HepG2 (cell line): ENCODE measurements around the gene TBCCD1. TPM values are rescaled to one million over a fixed set of nuclear protein-coding genes. Genes with fewer than 3 reads are reported as not detected.

Experiments
- ATAC-seq: fragments of 200-7000 bp; cut with Tn5 transposase; 3 replicates; pipeline ENCODE4 v1.9.1; 2020; ENCODE audit warnings: mild to moderate bottlenecking, moderate library complexity
- BruUV-seq: library from RNA; stranded (reverse); fragments of 400-500 nt; replicated peaks from 2 replicates; lab custom pipeline; 2021; lab: Mats Ljungman, UMichigan
- CTCF ChIA-PET: fragments of 300-600 bp; formaldehyde crosslinking; extraction: SDS; loops from one replicate; lab custom pipeline; 2021; ENCODE audit warnings: low total read pairs, inconsistent platforms, low intra/inter-chr PET ratio; lab: Yijun Ruan, JAX
- POLR2A ChIA-PET: fragments of 350-600 bp; sonication (Branson Sonifier 250); formaldehyde crosslinking; loops from one replicate; lab custom pipeline; 2020; ENCODE audit warnings: antibody characterized with exemption, inconsistent platforms; lab: Yijun Ruan, JAX
- DNase-seq: peaks from one replicate; pipeline ENCODE4 v3.0.0-alpha.2; 2015; ENCODE audit warnings: low spot score
- FAIRE-seq: peaks from 3 replicates; lab custom pipeline; 2011; peaks lifted over from hg19 to GRCh38; lab: Jason Lieb, UNC
- H2AFZ ChIP-seq: one replicate; pipeline ENCODE4 v1.6.1; 2011; ENCODE audit warnings: low read length, inconsistent platforms
- H3K27ac ChIP-seq: fragments of 300-600 bp; 3 replicates; pipeline ENCODE4 v1.8.0; 2011; ENCODE audit warnings: mixed run types, mild to moderate bottlenecking, mixed read lengths, low read length, inconsistent platforms; ENCODE audit not compliant: insufficient read depth; ENCODE audit errors: extremely low read length
- H3K27me3 ChIP-seq, 2 experiments: fragments of 200-600 bp in 1 of 2; 2 replicates in 1 of 2; 3 replicates in 1 of 2; pipeline versions ENCODE4 v1.6.0 to v1.8.0; 2011; ENCODE audit warnings: low read length in 2 of 2, mild to moderate bottlenecking in 2 of 2, moderate library complexity in 2 of 2, inconsistent platforms in 1 of 2; ENCODE audit not compliant: insufficient read depth in 2 of 2, control insufficient read depth in 1 of 2
- H3K36me3 ChIP-seq, 2 experiments: fragments of 200-600 bp in 1 of 2; replicated peaks in 1 of 2; 2 replicates in 1 of 2; 3 replicates in 1 of 2; pipeline versions ENCODE4 v1.5.1 to v1.8.0; 2011; ENCODE audit warnings: low read length in 2 of 2, inconsistent platforms in 1 of 2; ENCODE audit not compliant: insufficient read depth in 2 of 2, control insufficient read depth in 1 of 2
- H3K4me1 ChIP-seq: 2 replicates; pipeline ENCODE4 v1.5.1; 2012; ENCODE audit warnings: low read length, inconsistent platforms; ENCODE audit not compliant: insufficient read depth
- H3K4me2 ChIP-seq: 2 replicates; pipeline ENCODE4 v1.6.0; 2011; ENCODE audit warnings: low read depth, low read length, inconsistent platforms
- H3K4me3 ChIP-seq, 3 experiments: fragments of 200-600 bp in 1 of 3; sonication (generic), shearing (Covaris generic) in 1 of 3; replicated peaks in 1 of 3; 2 replicates each; pipeline ENCODE4 v1.5.1; 2011 to 2016; ENCODE audit warnings: low read length in 3 of 3, inconsistent platforms in 2 of 3, low read depth in 2 of 3, mild to moderate bottlenecking in 2 of 3, control low read depth in 1 of 3, mixed read lengths in 1 of 3; ENCODE audit not compliant: insufficient read depth in 1 of 3
- H3K79me2 ChIP-seq: one replicate; pipeline ENCODE4 v1.6.1; 2011; ENCODE audit warnings: low read length, inconsistent platforms; ENCODE audit not compliant: insufficient read depth
- H3K9ac ChIP-seq: 2 replicates; pipeline ENCODE4 v1.6.0; 2011; ENCODE audit warnings: mild to moderate bottlenecking, low read depth, low read length, inconsistent platforms; ENCODE audit not compliant: insufficient read depth
- H3K9me3 ChIP-seq: 2 replicates; pipeline ENCODE4 v1.5.1; 2012; ENCODE audit warnings: mild to moderate bottlenecking, low read length
- H4K20me1 ChIP-seq: 2 replicates; pipeline ENCODE4 v1.6.0; 2011; ENCODE audit warnings: inconsistent platforms, mild to moderate bottlenecking, low read length, moderate library complexity; ENCODE audit not compliant: insufficient read depth
- EED ChIP-seq: sonication (generic); formaldehyde crosslinking; IDR thresholded peaks from 2 replicates; pipeline ENCODE4 v1.5.0; 2020; ENCODE audit warnings: mild to moderate bottlenecking, missing genetic modification reagents
- ELF1 ChIP-seq: sonication (generic); formaldehyde crosslinking; IDR thresholded peaks from 2 replicates; pipeline ENCODE4 v1.4.0; 2020; ENCODE audit warnings: missing genetic modification reagents
- HNF4G ChIP-seq, 2 experiments: sonication (generic) in 1 of 2; formaldehyde crosslinking in 1 of 2; IDR thresholded peaks; 2 replicates each; pipeline versions ENCODE4 v1.4.0 to v1.6.1; 2011 to 2020; ENCODE audit warnings: borderline replicate concordance in 2 of 2, low read depth in 2 of 2, mild to moderate bottlenecking in 2 of 2, low read length in 1 of 2, missing genetic modification reagents in 1 of 2, moderate library complexity in 1 of 2
- PCBP2 ChIP-seq: fragments of 200-400 bp; formaldehyde crosslinking; optimal IDR thresholded peaks from 2 replicates; pipeline ENCODE3; 2018; ENCODE audit warnings: low read length, low read depth; ENCODE audit not compliant: poor library complexity, severe bottlenecking
- RBFOX2 ChIP-seq: fragments of 200-400 bp; formaldehyde crosslinking; IDR thresholded peaks from 2 replicates; pipeline ENCODE4 v1.6.1; 2017; ENCODE audit warnings: low read depth, mild to moderate bottlenecking, low read length
- RORA ChIP-seq: sonication (generic); formaldehyde crosslinking; IDR thresholded peaks from 2 replicates; pipeline ENCODE4 v1.5.0; 2020; ENCODE audit warnings: mild to moderate bottlenecking, missing genetic modification reagents, moderate library complexity
- ZBTB3 ChIP-seq: sonication (generic); formaldehyde crosslinking; IDR thresholded peaks from 2 replicates; pipeline ENCODE4 v1.4.0; 2020; ENCODE audit warnings: low read depth, mild to moderate bottlenecking, moderate library complexity, missing genetic modification reagents, borderline replicate concordance
- ZFP36 ChIP-seq: fragments of 150-350 bp; IDR thresholded peaks from 2 replicates; pipeline ENCODE4 v1.6.1; 2018; ENCODE audit warnings: borderline replicate concordance, low read length, low read depth; ENCODE audit not compliant: partially characterized antibody
- ZNF207 ChIP-seq: fragments of 450-650 bp; IDR thresholded peaks from 2 replicates; pipeline ENCODE4 v1.6.1; 2016; ENCODE audit warnings: antibody characterized with exemption, borderline replicate concordance
- WGBS: methylation state at CpG from one replicate; pipeline ENCODE4 v1.1.6; 2017; ENCODE audit warnings: low lambda C conversion rate; 5-methylcytosine and 5-hydroxymethylcytosine counted together
- in situ Hi-C: cut with HindIII; loops from 2 replicates; pipeline ENCODE4 v1.10.0; 2017; ENCODE audit warnings: low pct_unique_long_range_greater_than_20kb; ENCODE audit not compliant: extremely low pct_ligation_motif_present
- intact Hi-C: fragments of 100-400 bp; cut with micrococcal nuclease; formaldehyde crosslinking; loops from one replicate; pipeline ENCODE4 v1.10.0; 2022; ENCODE audit not compliant: unreplicated experiment
- polyA plus RNA-seq, 8 experiments: library from polyadenylated mRNA; depleted of rRNA in 3 of 8; stranded (reverse) in 7 of 8; unstranded in 1 of 8; fragments of >200 nt; fragmentation: Illumina TruSeq in 4 of 8; extraction: Trizol in 4 of 8; gene quantifications; 2 replicates each; pipeline versions ENCODE4 v1.2.1 to v1.2.3, GENCODE V29; 2011 to 2016; ENCODE audit warnings: low read depth in 4 of 8, missing spikeins in 1 of 8, mixed read lengths in 1 of 8; ENCODE audit not compliant: insufficient read depth in 1 of 8
- total RNA-seq, 5 experiments: library from RNA; depleted of rRNA; stranded (reverse); fragments of >200 nt; fragmentation: Illumina TruSeq; extraction: Trizol; gene quantifications; 2 replicates each; pipeline ENCODE4 v1.2.3, GENCODE V29; 2016; ENCODE audit warnings: low read depth in 1 of 5
- TF ChIP-seq, protein P1 (sequence below): sonication (generic); formaldehyde crosslinking; conservative IDR thresholded peaks from 2 replicates; pipeline ENCODE4 v1.4.0; 2020; ENCODE audit warnings: missing genetic modification reagents
- TF ChIP-seq, protein P2 (sequence below): sonication (generic); formaldehyde crosslinking; IDR thresholded peaks from 2 replicates; pipeline ENCODE4 v1.5.1; 2020; ENCODE audit warnings: mild to moderate bottlenecking, moderate library complexity, missing genetic modification reagents
- TF ChIP-seq, protein P3 (sequence below): IDR thresholded peaks from 2 replicates; pipeline ENCODE4 v1.6.1; 2018; ENCODE audit warnings: missing genetic modification reagents, mild to moderate bottlenecking, missing compliant biosample characterization
- TF ChIP-seq, protein P4 (sequence below): sonication (generic); formaldehyde crosslinking; IDR thresholded peaks from 2 replicates; pipeline ENCODE4 v1.5.0; 2020; ENCODE audit warnings: missing genetic modification reagents, mild to moderate bottlenecking, borderline replicate concordance

Gene TBCCD1
- total and polyA plus RNA-seq, 2 of the 13 experiments (the other 11 are each of a cell fraction or from before 2014, with no cell fraction given), result 13.6 to 16.2 TPM

DNA sequence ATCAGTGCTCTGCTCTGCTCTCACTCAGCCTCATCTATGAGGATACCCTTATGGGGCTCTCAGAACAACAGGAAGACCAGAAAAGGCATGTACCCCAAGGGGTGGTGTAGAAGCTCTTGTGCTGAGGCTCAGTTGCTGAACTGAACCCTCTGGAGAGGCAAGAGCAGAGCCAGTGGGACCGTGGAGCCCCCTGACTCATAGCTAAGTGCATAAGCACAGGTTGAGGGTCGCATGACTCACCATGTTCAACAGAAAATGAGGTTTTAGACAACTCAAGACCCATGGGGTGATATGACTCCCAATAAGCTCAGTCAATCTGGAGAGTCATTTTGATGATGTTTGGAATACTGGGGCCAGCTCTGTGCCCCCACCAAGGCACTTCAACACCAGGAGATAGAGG is 60.3 kb downstream of the TBCCD1 start:
- CTCF ChIA-PET, result no interaction called here
- POLR2A ChIA-PET, result no interaction called here
- Histone ChIP-seq H3K27me3 (peaks cover 1 to 10% of the 10 kb centered on the region in 2 experiments; a peak in 3 of 5 replicates), H4K20me1 (no peaks in the 10 kb centered on the region), H3K36me3 (no peaks in the 10 kb centered on the region), H2AFZ (no peak overlapping the region), H3K79me2 (no peaks in the 10 kb centered on the region), H3K9me3 (no peaks in the 10 kb centered on the region), H3K9ac (no peak overlapping the region), H3K4me3 (no peak overlapping the region), H3K4me1 (peaks cover 3% of the 10 kb centered on the region), H3K4me2 (no peak overlapping the region), H3K27ac (no peak overlapping the region)
- in situ Hi-C loops, result no loop called here
- intact Hi-C loops, result no loop called here
- ATAC-seq (no peak), DNase-seq (no peak), FAIRE-seq (no peak)
- TF ChIP-seq, protein P1, sequence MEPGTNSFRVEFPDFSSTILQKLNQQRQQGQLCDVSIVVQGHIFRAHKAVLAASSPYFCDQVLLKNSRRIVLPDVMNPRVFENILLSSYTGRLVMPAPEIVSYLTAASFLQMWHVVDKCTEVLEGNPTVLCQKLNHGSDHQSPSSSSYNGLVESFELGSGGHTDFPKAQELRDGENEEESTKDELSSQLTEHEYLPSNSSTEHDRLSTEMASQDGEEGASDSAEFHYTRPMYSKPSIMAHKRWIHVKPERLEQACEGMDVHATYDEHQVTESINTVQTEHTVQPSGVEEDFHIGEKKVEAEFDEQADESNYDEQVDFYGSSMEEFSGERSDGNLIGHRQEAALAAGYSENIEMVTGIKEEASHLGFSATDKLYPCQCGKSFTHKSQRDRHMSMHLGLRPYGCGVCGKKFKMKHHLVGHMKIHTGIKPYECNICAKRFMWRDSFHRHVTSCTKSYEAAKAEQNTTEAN, result no peak
- TF ChIP-seq, protein P2, sequence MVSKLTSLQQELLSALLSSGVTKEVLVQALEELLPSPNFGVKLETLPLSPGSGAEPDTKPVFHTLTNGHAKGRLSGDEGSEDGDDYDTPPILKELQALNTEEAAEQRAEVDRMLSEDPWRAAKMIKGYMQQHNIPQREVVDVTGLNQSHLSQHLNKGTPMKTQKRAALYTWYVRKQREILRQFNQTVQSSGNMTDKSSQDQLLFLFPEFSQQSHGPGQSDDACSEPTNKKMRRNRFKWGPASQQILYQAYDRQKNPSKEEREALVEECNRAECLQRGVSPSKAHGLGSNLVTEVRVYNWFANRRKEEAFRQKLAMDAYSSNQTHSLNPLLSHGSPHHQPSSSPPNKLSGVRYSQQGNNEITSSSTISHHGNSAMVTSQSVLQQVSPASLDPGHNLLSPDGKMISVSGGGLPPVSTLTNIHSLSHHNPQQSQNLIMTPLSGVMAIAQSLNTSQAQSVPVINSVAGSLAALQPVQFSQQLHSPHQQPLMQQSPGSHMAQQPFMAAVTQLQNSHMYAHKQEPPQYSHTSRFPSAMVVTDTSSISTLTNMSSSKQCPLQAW, result no peak
- no peak for TF ChIP-seq PCBP2
- no TSS peak for BruUV-seq
- 0% methylated on average over 2 of the region's 2 CpGs for WGBS

DNA sequence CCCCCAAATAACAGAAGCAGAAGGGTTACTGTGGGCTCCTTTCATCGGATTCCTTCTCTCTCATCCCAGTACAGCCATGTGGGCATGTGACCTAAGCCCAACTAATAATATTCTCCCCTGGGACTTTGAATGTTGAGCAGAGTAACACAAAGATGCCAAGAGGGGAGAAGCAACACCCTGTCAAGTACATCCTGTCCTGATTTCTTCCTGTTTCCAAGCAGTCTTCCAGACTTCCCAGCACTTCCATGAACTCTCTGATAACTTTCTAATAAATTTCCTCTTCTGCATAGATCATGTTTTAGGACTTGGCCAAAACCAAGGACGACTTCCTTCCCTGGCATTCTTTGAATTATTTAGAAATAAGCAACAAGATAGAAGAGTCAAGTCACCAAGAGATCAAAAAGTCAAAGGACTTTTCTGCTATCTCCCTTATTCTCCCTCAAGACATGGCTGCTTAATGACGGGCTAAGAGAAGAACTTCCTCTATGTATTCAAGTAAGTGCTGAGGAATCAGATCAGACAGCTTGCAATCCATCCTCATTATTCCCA is 60.9 kb downstream of the TBCCD1 start:
- ChIA-PET CTCF (no interaction called here), POLR2A (no interaction called here)
- no peak overlapping the region for H2AFZ ChIP-seq
- no peak overlapping the region for H3K4me3 ChIP-seq
- H3K4me2 ChIP-seq, result no peak overlapping the region
- no peaks in the 10 kb centered on the region for H3K4me1 ChIP-seq
- DNase-seq, result no peak
- intact Hi-C loops (no loop called here), in situ Hi-C loops (no loop called here)
- no peaks in the 10 kb centered on the region for H4K20me1 ChIP-seq
- peaks cover 1 to 10% of the 10 kb centered on the region in 2 experiments; a peak in 3 of 5 replicates for H3K27me3 ChIP-seq
- H3K79me2 ChIP-seq, result no peaks in the 10 kb centered on the region
- no peak for FAIRE-seq
- no TSS peak for BruUV-seq
- ATAC-seq, result no peak
- 62% methylated on average over 3 of the region's 3 CpGs for WGBS
- H3K27ac ChIP-seq, result no peak overlapping the region
- H3K9me3 ChIP-seq, result no peaks in the 10 kb centered on the region
- no peaks in the 10 kb centered on the region for H3K36me3 ChIP-seq
- H3K9ac ChIP-seq, result no peak overlapping the region
- TF ChIP-seq, protein P3, sequence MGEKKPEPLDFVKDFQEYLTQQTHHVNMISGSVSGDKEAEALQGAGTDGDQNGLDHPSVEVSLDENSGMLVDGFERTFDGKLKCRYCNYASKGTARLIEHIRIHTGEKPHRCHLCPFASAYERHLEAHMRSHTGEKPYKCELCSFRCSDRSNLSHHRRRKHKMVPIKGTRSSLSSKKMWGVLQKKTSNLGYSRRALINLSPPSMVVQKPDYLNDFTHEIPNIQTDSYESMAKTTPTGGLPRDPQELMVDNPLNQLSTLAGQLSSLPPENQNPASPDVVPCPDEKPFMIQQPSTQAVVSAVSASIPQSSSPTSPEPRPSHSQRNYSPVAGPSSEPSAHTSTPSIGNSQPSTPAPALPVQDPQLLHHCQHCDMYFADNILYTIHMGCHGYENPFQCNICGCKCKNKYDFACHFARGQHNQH (CRISPR knock-in tag), result no peak
- TF ChIP-seq ZBTB3 (CRISPR knock-in tag) (no peak), EED (CRISPR knock-in tag) (no peak), RBFOX2 (no peak), RORA (CRISPR knock-in tag) (no peak), ZFP36 (no peak), ELF1 (CRISPR knock-in tag) (no peak), HNF4G (IDR thresholded peaks at IDR 0.05; ENCODE audit: borderline replicate concordance, low read depth, low read length) (no peak), HNF4G (CRISPR knock-in tag; IDR thresholded peaks at IDR 0.05; ENCODE audit: borderline replicate concordance, low read depth) (no peak), ZNF207 (no peak)
- TF ChIP-seq, protein P4, sequence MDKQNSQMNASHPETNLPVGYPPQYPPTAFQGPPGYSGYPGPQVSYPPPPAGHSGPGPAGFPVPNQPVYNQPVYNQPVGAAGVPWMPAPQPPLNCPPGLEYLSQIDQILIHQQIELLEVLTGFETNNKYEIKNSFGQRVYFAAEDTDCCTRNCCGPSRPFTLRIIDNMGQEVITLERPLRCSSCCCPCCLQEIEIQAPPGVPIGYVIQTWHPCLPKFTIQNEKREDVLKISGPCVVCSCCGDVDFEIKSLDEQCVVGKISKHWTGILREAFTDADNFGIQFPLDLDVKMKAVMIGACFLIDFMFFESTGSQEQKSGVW, result no peak
